Erythroblast (primary cell): ENCODE results near the gene SYMPK.
"Not testable (repeated sequence)": the region's sequence is repeated elsewhere in the genome, so short reads cannot be mapped to it uniquely, and the experiment has no call there.

ENCODE experiments used
- GATA1 ChIP-seq: IDR thresholded peaks from 2 replicates; pipeline ENCODE4 v1.6.1; 2011; ENCODE audit warnings: low read depth, mild to moderate bottlenecking, control low read depth, low read length, moderate library complexity
- POLR2A ChIP-seq: IDR thresholded peaks from 2 replicates; pipeline ENCODE4 v1.6.1; 2011; ENCODE audit warnings: mild to moderate bottlenecking, low read length

- not testable (repeated sequence) for TF ChIP-seq GATA1, POLR2A
Measured at GRCh38 chr19:45867241-45867640, 4.3 kb upstream of the SYMPK start.
